Stimulated activated CD4-positive, alpha-beta T cell treated with anti-CD3 and anti-CD28 coated beads, Interleukin-15, amount 100 ng/mL, for 48 hours (primary cell): Measurements from ENCODE around the gene TTC1.
"Not testable (repeated sequence)": the region's sequence is repeated elsewhere in the genome, so short reads cannot be mapped to it uniquely, and the experiment has no call there.

ENCODE experiments used
- DNase-seq, 2 donors: peaks; one replicate each; pipeline ENCODE4 v3.0.0-alpha.2; 2020; ENCODE audit warnings: low read depth in 2 of 2

TTC1 gene

GRCh38 chr5:159995907-159996306, 13.0 kb upstream of the TTC1 start:
- DNase-seq = no peak

GRCh38 chr5:160001457-160001856, 7.5 kb upstream of the TTC1 start:
- DNase-seq = no peak

DNA sequence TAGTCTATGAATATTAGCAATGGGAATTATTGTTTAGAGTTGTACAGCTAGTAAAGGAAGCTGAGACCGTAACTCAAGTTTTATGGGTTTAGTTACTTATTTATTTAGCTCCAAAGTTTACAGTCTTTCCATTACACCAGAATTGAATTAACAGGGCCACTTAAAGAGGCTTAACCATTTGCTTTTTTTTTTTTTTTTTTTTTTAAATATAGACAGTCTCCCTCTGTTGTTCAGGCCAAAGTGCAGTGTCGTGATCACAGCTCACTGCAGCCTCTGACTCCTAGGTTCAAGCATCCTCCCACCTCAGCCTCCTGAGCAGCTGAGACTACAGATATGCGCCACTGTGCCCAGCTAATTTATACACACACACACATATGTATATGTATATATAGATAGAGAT, 1.4 kb upstream of the TTC1 start:
- DNase-seq = no peak

- DNase-seq = not testable (repeated sequence)
Measured at GRCh38 chr5:160008529-160008876, 436 bp upstream of the TTC1 start.

DNA sequence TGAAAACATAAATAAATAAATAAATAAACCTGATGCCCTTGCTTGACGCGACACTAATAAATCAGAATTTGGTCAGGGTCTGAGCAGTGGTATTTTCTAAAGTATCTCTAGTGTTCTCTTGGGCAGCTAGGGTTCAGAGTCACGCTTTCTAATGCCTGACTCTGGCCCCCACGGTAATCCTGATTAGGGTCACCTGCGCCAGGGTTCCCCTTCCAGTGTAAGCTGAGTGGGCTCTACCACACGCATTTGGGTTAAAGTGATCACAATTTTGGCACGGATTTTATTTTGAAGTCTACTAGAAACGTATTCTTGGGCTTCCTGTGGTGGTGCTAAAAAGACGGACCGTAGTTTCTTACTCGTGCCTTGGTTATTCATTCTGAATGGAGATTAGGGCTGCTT, 651 bp downstream of the TTC1 start:
- DNase-seq = no peak

DNA sequence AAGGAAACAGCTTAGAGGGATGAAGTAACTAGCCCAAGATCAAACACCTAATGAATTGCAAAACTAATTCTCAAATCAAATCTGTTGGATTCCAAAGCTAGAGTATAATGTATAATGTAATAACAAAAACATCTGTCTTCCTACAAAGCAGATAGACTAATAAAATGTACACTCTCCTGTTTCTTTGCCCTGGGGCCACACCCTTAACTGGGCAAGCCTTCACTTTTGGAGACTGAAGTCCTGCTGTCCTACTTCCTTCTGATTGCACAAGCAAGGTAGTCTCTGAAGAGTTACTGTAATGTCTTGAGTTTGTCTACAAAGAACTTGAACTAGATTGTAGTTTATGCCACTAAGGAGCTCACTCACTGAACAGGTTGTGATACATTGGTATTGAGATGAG, 2.5 kb downstream of the TTC1 start:
- no peak for DNase-seq

GRCh38 chr5:160014197-160014596, 5.3 kb downstream of the TTC1 start:
- DNase-seq = not testable (repeated sequence)

DNA sequence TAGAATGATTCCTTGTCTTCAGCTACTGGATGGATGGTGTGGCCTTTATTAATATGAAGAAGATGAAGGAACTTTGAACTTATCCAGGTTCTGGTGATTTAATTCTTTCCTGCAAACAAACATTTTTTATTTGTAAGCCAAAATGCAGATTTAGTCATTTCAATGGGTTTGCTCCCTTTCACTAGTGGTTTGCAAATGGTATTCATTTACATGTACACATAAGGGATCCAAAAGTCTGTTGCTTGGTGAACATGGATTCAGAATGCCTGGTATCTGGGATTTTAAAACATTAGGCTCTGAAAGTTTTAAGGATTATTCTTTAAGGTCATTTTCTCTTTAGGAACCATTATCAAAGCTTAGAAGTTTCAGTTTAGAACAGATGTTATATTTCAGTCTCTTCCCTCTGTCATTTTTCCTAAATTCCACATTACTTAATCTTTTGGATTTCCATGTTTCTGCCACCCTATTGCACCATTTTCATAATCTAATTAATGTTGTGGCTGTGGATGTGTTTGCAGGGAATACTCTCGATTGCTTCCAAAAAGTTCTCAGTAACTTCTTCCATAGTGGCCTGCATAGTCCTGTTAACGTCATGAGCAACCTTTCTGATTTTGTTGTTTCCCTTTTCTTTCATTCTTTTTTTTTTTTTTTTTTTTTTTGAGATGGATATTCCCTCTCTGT, 10.1 kb downstream of the TTC1 start:
- no peak for DNase-seq

DNA sequence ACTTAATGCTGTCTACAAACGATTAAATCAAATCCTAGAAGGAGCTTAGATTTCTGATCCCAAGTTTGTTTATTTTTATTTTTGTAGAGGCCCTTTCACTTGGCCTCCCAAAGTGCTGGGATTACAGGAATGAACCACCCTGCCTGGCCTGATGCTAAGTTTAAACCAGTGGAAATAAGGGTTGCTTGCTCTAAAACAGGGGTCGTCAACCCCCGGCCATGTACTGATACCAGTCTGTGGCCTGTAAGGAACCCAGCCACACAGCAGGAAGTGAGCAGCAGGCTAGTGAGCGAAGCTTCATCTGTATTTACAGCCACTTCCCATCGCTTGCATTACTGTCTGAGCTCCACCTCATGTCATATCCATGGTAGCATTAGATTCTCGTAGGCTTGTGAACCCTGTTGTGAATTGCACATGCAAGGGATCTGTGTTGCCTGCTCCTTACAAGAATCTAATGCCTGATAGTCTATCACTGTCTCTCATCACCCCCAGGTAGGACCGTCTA, 11.4 kb downstream of the TTC1 start:
- DNase-seq = no peak

GRCh38 chr5:160020964-160021363, 12.0 kb downstream of the TTC1 start:
- no peak for DNase-seq

DNA sequence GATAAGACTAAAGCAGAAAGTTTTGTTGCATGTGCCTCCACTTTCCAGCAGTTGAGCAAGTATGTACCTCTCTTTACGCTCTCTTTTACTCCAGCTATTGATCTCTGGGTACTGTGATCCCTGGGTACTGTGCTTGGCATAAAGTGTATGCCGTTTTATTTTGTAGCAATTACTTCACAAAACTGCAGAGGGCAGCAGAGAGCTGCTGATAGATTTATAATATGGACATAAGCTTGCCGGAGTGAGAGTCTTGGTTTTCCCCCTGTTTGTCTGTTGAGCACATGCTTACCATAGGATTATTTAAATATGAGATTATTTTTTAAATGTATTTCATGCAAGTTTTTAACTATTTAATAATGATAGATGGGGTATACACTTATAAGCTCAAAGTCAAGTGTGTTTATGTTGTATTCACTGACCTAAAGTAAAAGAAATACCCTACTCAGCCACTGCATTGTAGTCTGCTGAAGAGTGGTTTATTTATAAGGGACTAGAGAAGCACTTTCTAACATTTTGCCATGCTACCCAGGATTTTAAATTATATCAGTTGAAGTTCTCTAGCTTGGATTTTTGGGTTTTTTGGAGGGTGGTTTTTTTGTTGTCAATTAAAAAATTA, 13.0 kb downstream of the TTC1 start:
- DNase-seq = peak in 1 of 2 donors; percentile 35

DNA sequence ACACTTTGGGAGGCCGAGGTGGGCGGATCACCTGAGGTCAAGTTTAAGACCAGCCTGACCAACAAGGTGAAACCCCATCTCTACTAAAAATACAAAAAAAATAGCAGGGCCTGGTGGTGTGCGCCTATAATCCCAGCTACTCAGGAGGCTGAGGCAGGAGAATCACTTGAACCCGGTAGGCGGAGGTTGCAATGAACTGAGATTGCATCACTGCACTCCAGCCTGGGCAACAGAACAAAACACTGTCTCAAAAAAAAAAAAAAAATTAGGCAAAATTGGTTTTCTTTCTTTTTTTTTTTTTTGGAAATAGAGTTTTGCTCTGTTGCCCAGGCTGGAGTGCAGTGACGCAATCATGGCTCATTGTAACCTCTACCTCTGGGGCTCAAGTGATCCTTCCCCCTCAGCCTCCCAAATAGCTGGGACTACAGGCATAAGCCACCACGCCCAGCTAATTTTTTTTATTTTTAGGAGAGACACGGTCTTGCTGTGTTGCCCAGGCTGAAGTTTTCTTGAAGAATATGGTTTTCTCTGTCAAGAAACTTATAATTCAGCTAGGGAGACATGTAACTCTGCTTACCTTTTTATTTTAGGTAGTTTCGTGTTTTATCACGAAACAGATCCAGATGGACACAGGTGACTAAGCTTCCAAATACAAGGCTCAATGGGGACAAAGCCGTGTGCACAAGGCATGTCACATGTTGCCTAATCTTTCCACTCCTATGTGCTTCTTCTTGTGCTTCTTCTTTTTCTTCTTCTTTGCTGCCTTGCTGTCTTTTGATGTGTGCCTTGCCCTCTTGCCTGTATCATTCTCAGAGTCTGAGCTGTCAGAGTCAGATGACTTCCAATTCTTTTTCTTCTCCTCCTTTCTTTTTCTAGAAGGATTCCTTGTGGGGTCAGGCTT, 14.3 kb downstream of the TTC1 start:
- no peak for DNase-seq

DNA sequence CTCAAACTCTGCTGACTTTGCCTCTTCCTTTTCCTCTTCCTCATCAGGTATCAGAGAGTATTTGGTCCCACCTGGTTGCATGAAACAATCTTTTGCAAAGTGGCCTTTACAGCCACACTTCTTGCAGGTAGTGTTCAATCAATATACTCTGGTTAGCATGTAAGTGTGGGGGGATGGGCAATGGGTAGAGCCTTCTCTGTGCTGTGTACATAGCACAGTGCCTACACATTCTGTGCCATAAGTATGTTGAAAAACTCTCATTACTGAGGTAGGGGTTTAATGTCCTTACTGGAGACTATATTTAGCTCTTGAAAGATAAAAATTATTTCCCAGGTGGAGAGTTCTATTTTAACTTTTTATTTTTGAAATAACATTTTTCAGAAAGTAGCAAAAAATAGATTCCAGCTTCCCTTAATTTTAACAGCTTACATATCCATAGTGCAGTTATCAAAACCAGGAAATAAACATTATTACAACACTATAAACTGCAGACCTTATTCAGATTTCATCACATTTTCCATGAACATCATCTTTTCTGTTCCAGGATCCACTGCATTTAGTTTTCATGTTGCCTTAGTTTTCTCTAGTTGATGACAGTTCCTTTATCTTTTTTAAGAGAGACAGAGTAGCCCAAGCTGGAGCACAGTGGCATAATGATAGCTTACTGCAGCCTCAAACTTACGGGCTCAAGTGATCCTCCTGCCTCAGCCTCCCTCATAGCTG, 15.1 kb downstream of the TTC1 start:
- DNase-seq = no peak

DNA sequence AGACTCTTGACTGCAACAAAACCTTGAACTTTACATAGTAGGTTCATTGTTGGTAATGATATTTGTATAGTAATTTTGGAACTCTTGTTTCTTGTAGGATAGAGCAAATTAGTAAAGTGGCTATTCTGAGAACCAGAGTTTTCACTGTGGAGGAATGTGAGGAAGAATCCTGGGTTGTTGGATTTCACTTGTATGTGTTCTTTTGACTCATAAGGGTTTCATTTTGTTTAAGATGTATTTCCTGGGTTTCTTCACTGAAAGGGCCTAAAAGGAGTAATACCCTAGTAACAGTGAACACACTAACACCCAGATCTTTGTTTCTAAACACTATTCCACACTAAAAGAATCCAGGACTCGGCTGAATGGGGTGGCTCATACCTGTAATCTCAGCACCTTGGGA, 20.1 kb downstream of the TTC1 start:
- no peak for DNase-seq

GRCh38 chr5:160029540-160030139, 20.7 kb downstream of the TTC1 start:
- DNase-seq = no peak

GRCh38 chr5:160030631-160031377, 21.9 kb downstream of the TTC1 start:
- no peak for DNase-seq

DNA sequence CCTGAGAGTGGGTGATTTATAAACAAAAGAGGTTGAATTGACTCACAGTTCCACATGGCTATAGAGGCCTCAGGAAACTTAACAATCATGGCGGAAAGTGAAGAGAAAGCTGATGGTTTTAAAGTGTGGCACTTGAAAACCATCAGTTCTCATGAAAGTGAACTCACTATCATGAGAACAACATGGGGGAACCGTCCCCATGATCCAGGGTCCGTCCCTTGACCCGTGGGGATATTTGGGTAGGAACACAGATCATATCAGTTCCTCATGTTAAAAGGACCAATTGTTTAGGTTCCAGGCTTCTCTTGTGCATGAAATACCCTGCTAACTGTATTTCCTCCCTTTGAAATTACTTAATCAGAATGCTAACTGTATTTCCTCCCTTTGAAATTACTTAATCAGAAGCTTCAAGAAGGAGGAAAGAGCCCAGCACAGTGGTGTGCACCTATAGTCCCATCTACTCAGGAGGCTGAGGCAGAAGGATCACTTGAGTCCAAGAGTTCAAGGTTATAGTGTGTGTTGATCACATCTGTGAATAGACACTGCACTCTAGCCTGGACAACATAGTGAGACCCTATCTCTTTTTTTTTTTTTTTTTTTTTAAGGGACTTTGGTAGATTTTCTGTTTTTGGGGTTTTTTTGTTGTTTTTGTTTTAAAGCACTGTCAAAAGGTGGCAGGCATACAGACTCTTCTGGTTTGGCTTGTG, 24.8 kb downstream of the TTC1 start:
- DNase-seq = no peak

DNA sequence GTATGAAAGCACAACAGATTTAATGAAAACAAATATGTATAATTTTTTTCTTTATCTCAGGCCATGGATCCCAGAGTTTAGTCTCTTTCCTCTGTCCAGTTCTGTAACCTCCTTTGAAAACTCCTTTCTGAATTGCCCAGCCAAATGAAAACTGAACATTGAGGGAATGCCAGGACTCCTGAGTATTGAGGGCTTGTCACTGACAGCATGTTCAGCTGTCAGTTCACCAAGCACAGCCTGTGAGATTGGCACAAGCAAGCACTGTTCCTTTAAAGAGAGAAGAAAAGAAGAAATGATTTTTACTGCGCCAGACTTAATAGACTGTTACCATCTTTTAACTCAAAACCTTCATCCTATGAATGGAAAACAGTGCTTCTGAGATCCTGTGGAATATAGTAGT, 27.3 kb downstream of the TTC1 start:
- DNase-seq = no peak

GRCh38 chr5:160036884-160037283, 27.9 kb downstream of the TTC1 start:
- DNase-seq = no peak

- no peak for DNase-seq
Measured at GRCh38 chr5:160039810-160040470, 31.0 kb downstream of the TTC1 start.
